ENCODE data around the gene ABCC10.
"Not testable (repeated sequence)": the region's sequence is repeated elsewhere in the genome, so short reads cannot be mapped to it uniquely, and the experiment has no call there.

Gene ABCC10

GRCh38 chr6:43464337-43464736 is 37.0 kb downstream of the ABCC10 start:
- H3K4me3 ChIP-seq (ENCODE audit: low read length), result no peak overlapping the region
- TF ChIP-seq CTCF (conservative IDR thresholded peaks at IDR 0.05; ENCODE audit: low read length), result no peak
- DNase-seq (ENCODE audit: low read depth), result no peak

- H3K4me3 ChIP-seq (ENCODE audit: low read length), result no peak overlapping the region
- no peak for DNase-seq (ENCODE audit: low read depth)
- TF ChIP-seq CTCF (conservative IDR thresholded peaks at IDR 0.05; ENCODE audit: low read length), result no peak
Measured at GRCh38 chr6:43465948-43466347, 38.6 kb downstream of the ABCC10 start.

GRCh38 chr6:43467265-43467664 is 39.9 kb downstream of the ABCC10 start:
- H3K4me3 ChIP-seq (ENCODE audit: low read length); DNase-seq (ENCODE audit: low read depth): not testable (repeated sequence)

- TF ChIP-seq CTCF (conservative IDR thresholded peaks at IDR 0.05; ENCODE audit: low read length), result no peak
- no peak overlapping the region for H3K4me3 ChIP-seq (ENCODE audit: low read length)
- DNase-seq (ENCODE audit: low read depth), result no peak
Measured at GRCh38 chr6:43467752-43468151, 40.4 kb downstream of the ABCC10 start.

- no peak overlapping the region for H3K4me3 ChIP-seq (ENCODE audit: low read length)
- no peak for DNase-seq (ENCODE audit: low read depth)
- no peak for TF ChIP-seq CTCF (conservative IDR thresholded peaks at IDR 0.05; ENCODE audit: low read length)
Measured at GRCh38 chr6:43468240-43468639, 40.9 kb downstream of the ABCC10 start.

- no peak overlapping the region for H3K4me3 ChIP-seq (ENCODE audit: low read length)
- TF ChIP-seq CTCF (conservative IDR thresholded peaks at IDR 0.05; ENCODE audit: low read length), result no peak
- DNase-seq (ENCODE audit: low read depth), result no peak
Measured at GRCh38 chr6:43468748-43469681, 41.7 kb downstream of the ABCC10 start.

GRCh38 chr6:43469947-43470346 is 42.6 kb downstream of the ABCC10 start:
- no peak for TF ChIP-seq CTCF (conservative IDR thresholded peaks at IDR 0.05; ENCODE audit: low read length)
- H3K4me3 ChIP-seq (ENCODE audit: low read length), result no peak overlapping the region
- DNase-seq (ENCODE audit: low read depth), result no peak

Measured in AG10803 (cell line).